AG09309 (cell line): Measurements from ENCODE around the gene MAPK8.
"Not testable (repeated sequence)": the region's sequence is repeated elsewhere in the genome, so short reads cannot be mapped to it uniquely, and the experiment has no call there.

Source experiments
- DNase-seq: peaks from one replicate; pipeline ENCODE4 v3.0.0-alpha.2; 2010; ENCODE audit warnings: low read depth
- H3K4me3 ChIP-seq: 2 replicates; pipeline ENCODE4 v1.5.1; 2011; ENCODE audit warnings: mild to moderate bottlenecking, low read depth, low read length, moderate library complexity; ENCODE audit not compliant: control insufficient read depth
- TF ChIP-seq, protein P1 (sequence below): IDR thresholded peaks from 2 replicates; pipeline ENCODE4 v1.5.1; 2011; ENCODE audit warnings: mild to moderate bottlenecking, low read depth, low read length, inconsistent platforms; ENCODE audit not compliant: insufficient read depth, control insufficient read depth; ENCODE audit errors: missing control alignments

Gene MAPK8

DNA sequence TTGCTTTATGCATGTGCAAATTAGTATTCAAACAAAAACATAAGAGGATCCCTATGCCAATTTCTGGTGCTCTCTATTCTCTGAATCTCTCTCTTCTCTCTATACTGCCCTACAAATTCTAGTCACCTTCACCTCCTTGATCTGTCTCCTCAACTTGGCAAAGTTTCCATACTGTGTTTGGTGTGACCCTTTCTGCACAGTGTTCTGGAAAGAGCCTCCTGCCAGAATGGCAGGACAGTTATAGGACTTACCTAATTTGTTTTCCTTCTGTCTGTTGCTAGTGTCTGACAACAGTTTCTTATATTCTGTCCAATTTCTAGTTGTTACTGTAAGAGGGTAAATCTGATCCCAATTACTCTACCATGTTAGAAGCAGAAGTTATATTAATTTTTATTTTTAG, 34.3 kb downstream of the MAPK8 start:
- no peak overlapping the region for H3K4me3 ChIP-seq
- TF ChIP-seq, protein P1, sequence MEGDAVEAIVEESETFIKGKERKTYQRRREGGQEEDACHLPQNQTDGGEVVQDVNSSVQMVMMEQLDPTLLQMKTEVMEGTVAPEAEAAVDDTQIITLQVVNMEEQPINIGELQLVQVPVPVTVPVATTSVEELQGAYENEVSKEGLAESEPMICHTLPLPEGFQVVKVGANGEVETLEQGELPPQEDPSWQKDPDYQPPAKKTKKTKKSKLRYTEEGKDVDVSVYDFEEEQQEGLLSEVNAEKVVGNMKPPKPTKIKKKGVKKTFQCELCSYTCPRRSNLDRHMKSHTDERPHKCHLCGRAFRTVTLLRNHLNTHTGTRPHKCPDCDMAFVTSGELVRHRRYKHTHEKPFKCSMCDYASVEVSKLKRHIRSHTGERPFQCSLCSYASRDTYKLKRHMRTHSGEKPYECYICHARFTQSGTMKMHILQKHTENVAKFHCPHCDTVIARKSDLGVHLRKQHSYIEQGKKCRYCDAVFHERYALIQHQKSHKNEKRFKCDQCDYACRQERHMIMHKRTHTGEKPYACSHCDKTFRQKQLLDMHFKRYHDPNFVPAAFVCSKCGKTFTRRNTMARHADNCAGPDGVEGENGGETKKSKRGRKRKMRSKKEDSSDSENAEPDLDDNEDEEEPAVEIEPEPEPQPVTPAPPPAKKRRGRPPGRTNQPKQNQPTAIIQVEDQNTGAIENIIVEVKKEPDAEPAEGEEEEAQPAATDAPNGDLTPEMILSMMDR, result no peak
- no peak for DNase-seq

GRCh38 chr10:48343106-48343505, 36.6 kb downstream of the MAPK8 start:
- no peak for DNase-seq
- H3K4me3 ChIP-seq, result no peak overlapping the region
- TF ChIP-seq, protein P1, result no peak

DNA sequence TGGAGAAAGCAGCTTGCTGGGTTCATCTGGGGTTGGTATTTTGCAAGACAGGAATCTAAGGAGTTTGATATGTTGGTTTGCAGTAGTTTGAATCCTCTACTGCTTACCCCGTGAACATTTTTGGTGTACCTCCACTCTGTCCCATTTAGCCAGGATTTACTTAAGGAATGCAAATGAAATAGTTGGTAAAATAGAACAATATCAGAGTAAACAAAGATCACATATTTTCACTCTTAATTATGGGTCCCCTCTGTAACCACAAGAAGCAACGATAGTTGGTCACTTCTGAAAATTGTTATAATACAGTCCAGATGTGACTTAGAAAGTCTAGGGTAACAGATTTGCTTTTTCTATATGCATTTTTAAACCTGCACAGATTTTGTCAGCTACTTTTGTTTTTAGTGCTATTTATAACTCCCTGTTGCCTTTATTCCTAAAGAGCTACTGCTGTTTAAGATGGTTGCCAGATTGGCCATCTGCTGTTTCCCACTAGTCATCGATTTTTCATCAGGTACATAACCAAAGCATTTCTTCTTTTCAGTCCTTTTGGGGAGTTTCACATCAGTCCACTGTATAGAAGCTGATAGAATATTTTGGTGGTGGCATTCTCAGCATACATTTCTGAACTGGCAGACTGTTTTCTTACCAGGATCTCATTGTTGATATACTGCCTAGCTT, 37.6 kb downstream of the MAPK8 start:
- DNase-seq, result no peak
- no peak overlapping the region for H3K4me3 ChIP-seq
- TF ChIP-seq, protein P1, result no peak

DNA sequence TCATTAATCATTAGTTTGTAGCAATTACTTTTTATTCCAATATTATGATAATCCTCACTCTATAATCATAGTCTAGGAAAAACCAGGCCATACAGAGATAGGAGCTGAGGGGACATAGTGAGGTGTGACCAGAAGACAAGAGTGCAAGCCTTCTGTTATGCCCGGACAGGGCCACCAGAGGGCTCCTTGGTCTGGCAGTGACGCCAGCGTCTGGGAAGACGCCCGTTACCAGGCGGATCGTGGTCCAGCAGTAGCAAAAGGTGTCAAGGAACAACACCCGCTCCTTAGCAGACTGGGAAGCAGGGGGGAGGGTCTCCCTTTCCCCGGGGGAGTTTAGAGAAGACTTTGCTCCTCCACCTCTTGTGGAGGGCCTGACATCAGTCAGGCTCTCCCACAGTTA, 39.8 kb downstream of the MAPK8 start:
- DNase-seq, H3K4me3 ChIP-seq: not testable (repeated sequence)

DNA sequence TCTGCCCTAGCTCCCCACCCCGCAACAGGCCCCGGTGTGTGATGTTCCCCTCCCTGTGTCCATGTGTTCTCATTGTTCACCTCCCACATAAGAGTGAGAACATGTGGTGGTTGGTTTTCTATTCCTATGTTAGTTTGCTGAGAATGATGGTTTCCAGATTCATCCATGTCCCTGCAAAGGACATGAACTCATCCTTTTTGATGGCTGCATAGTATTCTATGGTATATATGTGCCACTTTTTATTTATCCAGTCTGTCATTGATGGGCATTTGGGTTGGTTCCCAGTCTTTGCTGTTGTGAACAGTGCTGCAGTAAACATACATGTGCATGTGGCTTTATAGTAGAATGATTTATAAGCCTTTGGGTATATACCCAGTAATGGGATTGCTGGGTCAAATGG, 41.1 kb downstream of the MAPK8 start:
- H3K4me3 ChIP-seq, result not testable (repeated sequence)

GRCh38 chr10:48347943-48348342, 41.5 kb downstream of the MAPK8 start:
- DNase-seq, H3K4me3 ChIP-seq: not testable (repeated sequence)

More for the DNA sequence above, 41.1 kb downstream of the MAPK8 start:
- DNase-seq, result not testable (repeated sequence)

- TF ChIP-seq, protein P1, result no peak
- no peak overlapping the region for H3K4me3 ChIP-seq
- DNase-seq, result no peak
Measured at GRCh38 chr10:48353246-48353645, 46.8 kb downstream of the MAPK8 start.

- H3K4me3 ChIP-seq, result no peak overlapping the region
- DNase-seq, result no peak
- TF ChIP-seq, protein P1, result no peak
Measured at GRCh38 chr10:48357631-48358030, 51.2 kb downstream of the MAPK8 start.
